HG03558 (cell line): Measurements from ENCODE around the gene TRPC6.
"Not testable (repeated sequence)": the region's sequence is repeated elsewhere in the genome, so short reads cannot be mapped to it uniquely, and the experiment has no call there.

Experiments
- ATAC-seq: cut with Tn5 transposase; IDR thresholded peaks from one replicate; pipeline ENCODE4 v1.9.1; 2021; ENCODE audit warnings: moderate number of reproducible peaks; ENCODE audit not compliant: unreplicated experiment; ENCODE audit errors: extremely low read depth

TRPC6 gene

GRCh38 chr11:101459020-101459419 is 124.8 kb downstream of the TRPC6 start:
- no peak for ATAC-seq

- ATAC-seq = no peak
These were observed 125.6 kb downstream of the TRPC6 start for GRCh38 chr11:101458161-101458560.

GRCh38 chr11:101456812-101457211 is 127.0 kb downstream of the TRPC6 start:
- no peak for ATAC-seq

GRCh38 chr11:101453682-101454081 is 130.1 kb downstream of the TRPC6 start:
- no peak for ATAC-seq

- no peak for ATAC-seq
These were observed 134.8 kb downstream of the TRPC6 start for GRCh38 chr11:101448881-101449442.

GRCh38 chr11:101446726-101447125 is 137.1 kb downstream of the TRPC6 start:
- no peak for ATAC-seq

GRCh38 chr11:101446238-101446637 is 137.6 kb downstream of the TRPC6 start:
- ATAC-seq = no peak

GRCh38 chr11:101445761-101446160 is 138.0 kb downstream of the TRPC6 start:
- no peak for ATAC-seq

GRCh38 chr11:101444851-101445250 is 139.0 kb downstream of the TRPC6 start:
- ATAC-seq = no peak

- no peak for ATAC-seq
These were observed 139.6 kb downstream of the TRPC6 start for GRCh38 chr11:101444164-101444563.

- no peak for ATAC-seq
These were observed 140.8 kb downstream of the TRPC6 start for GRCh38 chr11:101442936-101443521.

- no peak for ATAC-seq
These were observed 141.6 kb downstream of the TRPC6 start for GRCh38 chr11:101442171-101442570.

GRCh38 chr11:101441747-101442146 is 142.1 kb downstream of the TRPC6 start:
- no peak for ATAC-seq

- no peak for ATAC-seq
These were observed 144.3 kb downstream of the TRPC6 start for GRCh38 chr11:101439488-101439887.

GRCh38 chr11:101438708-101439107 is 145.1 kb downstream of the TRPC6 start:
- ATAC-seq = not testable (repeated sequence)

- no peak for ATAC-seq
These were observed 145.7 kb downstream of the TRPC6 start for GRCh38 chr11:101438126-101438525.

- no peak for ATAC-seq
These were observed 147.2 kb downstream of the TRPC6 start for GRCh38 chr11:101436511-101437142.

- ATAC-seq = no peak
These were observed 148.3 kb downstream of the TRPC6 start for GRCh38 chr11:101435408-101435973.

GRCh38 chr11:101434026-101434643 is 149.7 kb downstream of the TRPC6 start:
- no peak for ATAC-seq

- no peak for ATAC-seq
These were observed 150.7 kb downstream of the TRPC6 start for GRCh38 chr11:101433151-101433550.
